ENCODE data around the gene P3H3.

The P3H3 gene

GRCh38 chr12:6830286-6830890 is 2.2 kb downstream of the P3H3 start:
- TF ChIP-seq POLR2AphosphoS5 (IDR thresholded peaks at IDR 0.05; ENCODE audit: low read depth, low read length): no peak
- TF ChIP-seq SIN3A (IDR thresholded peaks at IDR 0.05; ENCODE audit: borderline replicate concordance, insufficient read depth, low read length): no peak
- TF ChIP-seq FOXP2 (optimal IDR thresholded peaks at IDR 0.05; ENCODE audit: borderline replicate concordance, extremely low read depth, extremely low read length, insufficient read depth): no peak
- TF ChIP-seq TAF1 (IDR thresholded peaks at IDR 0.05; ENCODE audit: borderline replicate concordance, insufficient read depth, low read length): no peak
- TF ChIP-seq REST (IDR thresholded peaks at IDR 0.05; ENCODE audit: insufficient read depth in 1 of 2, low read depth in 2 of 2, low read length in 2 of 2): no peak

GRCh38 chr12:6830999-6831398 is 2.8 kb downstream of the P3H3 start:
- TF ChIP-seq TAF1 (IDR thresholded peaks at IDR 0.05; ENCODE audit: borderline replicate concordance, insufficient read depth, low read length): no peak
- TF ChIP-seq SIN3A (IDR thresholded peaks at IDR 0.05; ENCODE audit: borderline replicate concordance, insufficient read depth, low read length): no peak
- TF ChIP-seq FOXP2 (optimal IDR thresholded peaks at IDR 0.05; ENCODE audit: borderline replicate concordance, extremely low read depth, extremely low read length, insufficient read depth): no peak
- no peak for TF ChIP-seq POLR2AphosphoS5 (IDR thresholded peaks at IDR 0.05; ENCODE audit: low read depth, low read length)
- TF ChIP-seq REST (IDR thresholded peaks at IDR 0.05; ENCODE audit: insufficient read depth in 1 of 2, low read depth in 2 of 2, low read length in 2 of 2): no peak

- TF ChIP-seq REST (IDR thresholded peaks at IDR 0.05; ENCODE audit: insufficient read depth in 1 of 2, low read depth in 2 of 2, low read length in 2 of 2): no peak
- TF ChIP-seq SIN3A (IDR thresholded peaks at IDR 0.05; ENCODE audit: borderline replicate concordance, insufficient read depth, low read length): no peak
- no peak for TF ChIP-seq TAF1 (IDR thresholded peaks at IDR 0.05; ENCODE audit: borderline replicate concordance, insufficient read depth, low read length)
- TF ChIP-seq POLR2AphosphoS5 (IDR thresholded peaks at IDR 0.05; ENCODE audit: low read depth, low read length): no peak
- TF ChIP-seq FOXP2 (optimal IDR thresholded peaks at IDR 0.05; ENCODE audit: borderline replicate concordance, extremely low read depth, extremely low read length, insufficient read depth): no peak
Measured at GRCh38 chr12:6831450-6831995, 3.3 kb downstream of the P3H3 start.

- no peak for TF ChIP-seq FOXP2 (optimal IDR thresholded peaks at IDR 0.05; ENCODE audit: borderline replicate concordance, extremely low read depth, extremely low read length, insufficient read depth)
- no peak for TF ChIP-seq SIN3A (IDR thresholded peaks at IDR 0.05; ENCODE audit: borderline replicate concordance, insufficient read depth, low read length)
- no peak for TF ChIP-seq TAF1 (IDR thresholded peaks at IDR 0.05; ENCODE audit: borderline replicate concordance, insufficient read depth, low read length)
- no peak for TF ChIP-seq POLR2AphosphoS5 (IDR thresholded peaks at IDR 0.05; ENCODE audit: low read depth, low read length)
- no peak for TF ChIP-seq REST (IDR thresholded peaks at IDR 0.05; ENCODE audit: insufficient read depth in 1 of 2, low read depth in 2 of 2, low read length in 2 of 2)
Measured at GRCh38 chr12:6832125-6832524, 3.9 kb downstream of the P3H3 start.
